Measurements from ENCODE around the gene KLRC1. TPM values are rescaled to one million over a fixed set of nuclear protein-coding genes. Genes with fewer than 3 reads are reported as not detected.

Gene KLRC1
- total and polyA plus RNA-seq, 2 of the 8 experiments (the other 6 are each of a cell fraction or from before 2014, with no cell fraction given): not detected

DNA sequence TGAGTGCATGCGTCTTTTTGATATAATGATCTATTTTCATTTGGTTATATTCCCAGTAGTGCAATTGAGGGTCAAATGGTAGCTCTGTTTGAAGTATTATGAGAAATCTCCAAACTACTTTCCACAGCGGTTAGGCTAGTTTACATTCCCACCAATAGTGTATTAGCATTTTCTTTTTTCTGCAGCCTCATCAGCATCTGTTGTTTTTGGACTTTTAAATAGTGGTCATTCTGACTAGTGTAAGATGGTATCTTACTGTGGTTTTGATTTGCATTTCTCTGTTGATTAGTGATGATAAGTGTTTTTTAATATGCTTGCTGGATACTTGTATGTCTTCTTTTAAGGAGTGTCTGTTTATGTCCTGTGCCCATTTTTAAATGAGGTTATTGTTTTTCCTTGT lies 3.7 kb upstream of the KLRC1 start (continued):
- TF ChIP-seq, protein P1, sequence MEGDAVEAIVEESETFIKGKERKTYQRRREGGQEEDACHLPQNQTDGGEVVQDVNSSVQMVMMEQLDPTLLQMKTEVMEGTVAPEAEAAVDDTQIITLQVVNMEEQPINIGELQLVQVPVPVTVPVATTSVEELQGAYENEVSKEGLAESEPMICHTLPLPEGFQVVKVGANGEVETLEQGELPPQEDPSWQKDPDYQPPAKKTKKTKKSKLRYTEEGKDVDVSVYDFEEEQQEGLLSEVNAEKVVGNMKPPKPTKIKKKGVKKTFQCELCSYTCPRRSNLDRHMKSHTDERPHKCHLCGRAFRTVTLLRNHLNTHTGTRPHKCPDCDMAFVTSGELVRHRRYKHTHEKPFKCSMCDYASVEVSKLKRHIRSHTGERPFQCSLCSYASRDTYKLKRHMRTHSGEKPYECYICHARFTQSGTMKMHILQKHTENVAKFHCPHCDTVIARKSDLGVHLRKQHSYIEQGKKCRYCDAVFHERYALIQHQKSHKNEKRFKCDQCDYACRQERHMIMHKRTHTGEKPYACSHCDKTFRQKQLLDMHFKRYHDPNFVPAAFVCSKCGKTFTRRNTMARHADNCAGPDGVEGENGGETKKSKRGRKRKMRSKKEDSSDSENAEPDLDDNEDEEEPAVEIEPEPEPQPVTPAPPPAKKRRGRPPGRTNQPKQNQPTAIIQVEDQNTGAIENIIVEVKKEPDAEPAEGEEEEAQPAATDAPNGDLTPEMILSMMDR (IDR thresholded peaks at IDR 0.05; ENCODE audit: control extremely low read depth in 1 of 3, insufficient read depth in 1 of 3, low read depth in 1 of 3, low read length in 3 of 3): no peak
